Measurements from ENCODE around the gene INSIG2. TPM values are rescaled to one million over a fixed set of nuclear protein-coding genes. Genes with fewer than 3 reads are reported as not detected.

INSIG2 gene
- total RNA-seq, 3 donors from 2014 or later, result 14.6 to 27.8 (median 14.8) TPM

- ATAC-seq (peak; percentile 48), DNase-seq (no peak)
- TF ChIP-seq, protein P1, sequence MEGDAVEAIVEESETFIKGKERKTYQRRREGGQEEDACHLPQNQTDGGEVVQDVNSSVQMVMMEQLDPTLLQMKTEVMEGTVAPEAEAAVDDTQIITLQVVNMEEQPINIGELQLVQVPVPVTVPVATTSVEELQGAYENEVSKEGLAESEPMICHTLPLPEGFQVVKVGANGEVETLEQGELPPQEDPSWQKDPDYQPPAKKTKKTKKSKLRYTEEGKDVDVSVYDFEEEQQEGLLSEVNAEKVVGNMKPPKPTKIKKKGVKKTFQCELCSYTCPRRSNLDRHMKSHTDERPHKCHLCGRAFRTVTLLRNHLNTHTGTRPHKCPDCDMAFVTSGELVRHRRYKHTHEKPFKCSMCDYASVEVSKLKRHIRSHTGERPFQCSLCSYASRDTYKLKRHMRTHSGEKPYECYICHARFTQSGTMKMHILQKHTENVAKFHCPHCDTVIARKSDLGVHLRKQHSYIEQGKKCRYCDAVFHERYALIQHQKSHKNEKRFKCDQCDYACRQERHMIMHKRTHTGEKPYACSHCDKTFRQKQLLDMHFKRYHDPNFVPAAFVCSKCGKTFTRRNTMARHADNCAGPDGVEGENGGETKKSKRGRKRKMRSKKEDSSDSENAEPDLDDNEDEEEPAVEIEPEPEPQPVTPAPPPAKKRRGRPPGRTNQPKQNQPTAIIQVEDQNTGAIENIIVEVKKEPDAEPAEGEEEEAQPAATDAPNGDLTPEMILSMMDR (IDR thresholded peaks at IDR 0.05), result no peak
- intact Hi-C loops (cut with DNase I, micrococcal nuclease), result no loop called here
- Histone ChIP-seq H3K9me3 (no peaks in the 10 kb centered on the region), H3K36me3 (ENCODE audit: low read depth) (no peaks in the 10 kb centered on the region), H3K4me3 (no peak overlapping the region), H3K4me1 (ENCODE audit: low read depth) (peaks cover 2% of the 10 kb centered on the region)
These were observed 35.4 kb downstream of the INSIG2 start for GRCh38 chr2:118123561-118124232.

- DNase-seq, result no peak
- TF ChIP-seq, protein P1 (IDR thresholded peaks at IDR 0.05), result no peak
- Histone ChIP-seq H3K36me3 (ENCODE audit: low read depth) (no peaks in the 10 kb centered on the region), H3K4me1 (ENCODE audit: low read depth) (peaks cover 2% of the 10 kb centered on the region), H3K4me3 (no peak overlapping the region), H3K9me3 (no peaks in the 10 kb centered on the region)
- intact Hi-C loops (cut with DNase I, micrococcal nuclease), result no loop called here
- ATAC-seq, result no peak
These were observed 36.1 kb downstream of the INSIG2 start for GRCh38 chr2:118124288-118124891.

DNA sequence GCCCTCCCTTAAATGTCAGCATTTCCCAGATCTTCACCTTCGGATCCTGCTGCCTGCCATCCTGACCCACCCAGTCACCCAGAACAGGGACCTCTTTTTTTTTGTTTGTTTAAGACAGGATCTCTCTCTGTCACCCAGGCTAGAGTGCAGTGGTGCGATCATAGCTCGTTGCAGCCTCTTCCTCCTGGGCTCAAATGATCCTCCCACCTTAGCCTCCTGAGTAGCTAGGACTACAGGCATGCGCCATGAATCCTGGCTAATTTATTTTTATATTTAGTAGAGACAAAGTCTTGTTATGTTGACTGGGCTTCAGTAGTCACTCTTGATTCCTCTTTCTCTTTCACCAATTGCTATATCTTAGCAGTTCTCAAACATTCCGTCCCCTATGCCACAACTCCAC, 39.0 kb downstream of the INSIG2 start:
- Histone ChIP-seq H3K36me3 (ENCODE audit: low read depth) (no peaks in the 10 kb centered on the region), H3K4me1 (ENCODE audit: low read depth) (peaks cover 2% of the 10 kb centered on the region), H3K9me3 (no peaks in the 10 kb centered on the region), H3K4me3 (no peak overlapping the region)
- DNase-seq (no peak), ATAC-seq (no peak)
- TF ChIP-seq, protein P1 (IDR thresholded peaks at IDR 0.05), result no peak
- intact Hi-C loops (cut with DNase I, micrococcal nuclease), result no loop called here

- DNase-seq (no peak), ATAC-seq (no peak)
- Histone ChIP-seq H3K4me3 (no peak overlapping the region), H3K4me1 (ENCODE audit: low read depth) (no peaks in the 10 kb centered on the region), H3K9me3 (no peaks in the 10 kb centered on the region), H3K36me3 (ENCODE audit: low read depth) (no peaks in the 10 kb centered on the region)
- TF ChIP-seq, protein P1 (IDR thresholded peaks at IDR 0.05), result no peak
- intact Hi-C loops (cut with DNase I, micrococcal nuclease), result no loop called here
These were observed 40.6 kb downstream of the INSIG2 start for GRCh38 chr2:118128826-118129225.

DNA sequence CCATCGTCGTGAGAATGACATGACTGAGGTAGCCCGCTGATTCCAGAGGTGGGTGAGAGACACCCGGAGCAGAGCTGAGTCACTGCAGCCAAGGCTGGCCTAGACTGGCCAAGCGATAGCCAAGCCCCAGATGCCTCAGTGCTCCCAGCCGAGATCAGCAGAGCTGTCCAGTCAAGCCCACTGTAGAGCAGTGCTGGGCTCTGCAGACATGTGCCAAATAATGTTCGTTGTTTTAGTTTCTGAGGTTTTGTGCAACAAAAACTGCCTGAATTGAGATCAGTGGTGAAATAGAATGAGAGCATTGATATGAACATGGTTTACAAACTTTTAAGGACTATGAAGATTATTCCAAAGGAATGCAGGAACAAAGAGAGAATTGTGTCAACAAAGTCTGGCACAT, 42.1 kb downstream of the INSIG2 start:
- Histone ChIP-seq H3K9me3 (no peaks in the 10 kb centered on the region), H3K4me1 (ENCODE audit: low read depth) (no peaks in the 10 kb centered on the region), H3K4me3 (no peak overlapping the region), H3K36me3 (ENCODE audit: low read depth) (no peaks in the 10 kb centered on the region)
- ATAC-seq, result no peak
- intact Hi-C loops (cut with DNase I, micrococcal nuclease), result no loop called here
- TF ChIP-seq, protein P1 (IDR thresholded peaks at IDR 0.05), result no peak
- no peak for DNase-seq
